ENCODE results near the gene FSD1L. TPM values are rescaled to one million over a fixed set of nuclear protein-coding genes. Genes with fewer than 3 reads are reported as not detected.
A peak's percentile ranks its signal among the peaks of the same experiment; 100 is the strongest.
"Not testable (repeated sequence)": the region's sequence is repeated elsewhere in the genome, so short reads cannot be mapped to it uniquely, and the experiment has no call there.

Gene FSD1L
- total RNA-seq, 1 donor from 2014 or later, result 3.3 TPM

DNA sequence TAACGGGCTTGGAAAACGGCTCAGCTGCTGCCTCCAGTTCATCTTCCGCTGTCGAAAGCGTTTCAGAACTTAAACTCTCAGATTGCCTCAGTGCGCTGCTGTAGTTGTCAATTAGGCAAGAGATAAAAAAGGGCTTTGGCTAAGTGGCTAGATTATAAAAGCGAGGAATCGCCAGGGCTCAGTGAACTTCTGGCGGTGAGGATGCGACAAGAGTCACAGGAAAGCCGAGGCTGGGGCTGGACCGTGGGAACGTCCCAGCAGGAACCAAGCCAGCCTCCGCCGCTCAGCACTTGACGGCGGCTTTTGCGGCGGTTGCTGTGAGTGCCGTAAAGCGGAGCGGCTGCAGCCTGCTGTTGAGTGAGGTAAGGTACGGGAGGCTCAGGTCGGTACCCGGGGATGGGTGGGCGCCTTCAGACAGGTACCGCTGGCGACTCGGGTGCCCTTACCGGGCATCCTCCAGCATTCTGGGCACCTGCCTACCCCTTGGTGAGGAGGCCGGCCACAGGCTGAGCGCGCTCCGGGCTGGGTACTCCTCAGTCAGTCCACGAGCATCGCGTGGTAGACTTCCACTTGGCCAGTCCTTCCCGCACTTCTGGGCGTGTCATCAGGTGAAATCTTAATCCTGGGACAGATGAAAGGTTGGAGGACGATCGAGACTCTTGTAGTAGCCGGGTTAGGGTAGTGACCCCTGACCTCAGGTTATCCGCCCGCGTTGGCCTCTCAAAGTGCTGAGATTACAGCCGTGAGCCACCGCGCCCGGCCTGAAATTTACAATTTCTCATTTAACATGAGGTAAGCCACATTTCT, 110.2 kb downstream of the FSD1L start, which contains the start of gene FKTN:
Gene FKTN, plus strand, starts transcription at position 328 of the 807 bp plus-strand sequence. CDS start 16,902 bp downstream, outside the sequence.
- TF ChIP-seq, protein P1, sequence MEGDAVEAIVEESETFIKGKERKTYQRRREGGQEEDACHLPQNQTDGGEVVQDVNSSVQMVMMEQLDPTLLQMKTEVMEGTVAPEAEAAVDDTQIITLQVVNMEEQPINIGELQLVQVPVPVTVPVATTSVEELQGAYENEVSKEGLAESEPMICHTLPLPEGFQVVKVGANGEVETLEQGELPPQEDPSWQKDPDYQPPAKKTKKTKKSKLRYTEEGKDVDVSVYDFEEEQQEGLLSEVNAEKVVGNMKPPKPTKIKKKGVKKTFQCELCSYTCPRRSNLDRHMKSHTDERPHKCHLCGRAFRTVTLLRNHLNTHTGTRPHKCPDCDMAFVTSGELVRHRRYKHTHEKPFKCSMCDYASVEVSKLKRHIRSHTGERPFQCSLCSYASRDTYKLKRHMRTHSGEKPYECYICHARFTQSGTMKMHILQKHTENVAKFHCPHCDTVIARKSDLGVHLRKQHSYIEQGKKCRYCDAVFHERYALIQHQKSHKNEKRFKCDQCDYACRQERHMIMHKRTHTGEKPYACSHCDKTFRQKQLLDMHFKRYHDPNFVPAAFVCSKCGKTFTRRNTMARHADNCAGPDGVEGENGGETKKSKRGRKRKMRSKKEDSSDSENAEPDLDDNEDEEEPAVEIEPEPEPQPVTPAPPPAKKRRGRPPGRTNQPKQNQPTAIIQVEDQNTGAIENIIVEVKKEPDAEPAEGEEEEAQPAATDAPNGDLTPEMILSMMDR (IDR thresholded peaks at IDR 0.05; ENCODE audit: insufficient read depth, low read length, poor library complexity, severe bottlenecking), result no peak
- no peaks in the 10 kb centered on the region for H3K36me3 ChIP-seq (ENCODE audit: control insufficient read depth, insufficient read depth, low read length)
- H3K4me3 ChIP-seq (ENCODE audit: low read depth, low read length), result peak within 1 kb of the TSS; percentile 63
- H3K27me3 ChIP-seq (ENCODE audit: control insufficient read depth, insufficient read depth, low read length), result no peaks in the 10 kb centered on the region
- DNase-seq (ENCODE audit: low read depth), result peak; percentile 57

DNA sequence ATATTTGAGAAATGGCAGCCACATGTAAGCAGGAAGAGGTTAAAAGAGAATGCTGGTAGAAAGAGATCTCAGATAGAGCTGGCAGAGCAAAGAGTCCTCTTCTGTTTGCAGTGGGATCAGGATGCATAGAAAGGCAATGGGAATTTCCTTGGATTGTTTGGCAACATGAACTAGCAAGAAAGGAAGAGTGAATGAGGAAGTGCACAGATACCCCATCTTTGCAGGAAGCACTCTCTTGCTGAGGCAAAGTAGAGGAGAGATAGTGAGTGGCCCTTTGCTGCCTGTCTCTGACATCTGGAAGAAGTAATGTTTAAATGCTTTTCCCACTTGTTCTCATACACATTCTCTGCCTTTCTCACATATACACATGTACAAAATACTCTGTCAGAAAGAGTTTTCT, 124.6 kb downstream of the FSD1L start:
- H3K27me3 ChIP-seq (ENCODE audit: control insufficient read depth, insufficient read depth, low read length), result no peaks in the 10 kb centered on the region
- no peak for DNase-seq (ENCODE audit: low read depth)
- H3K4me3 ChIP-seq (ENCODE audit: low read depth, low read length), result no peak overlapping the region
- TF ChIP-seq, protein P1 (IDR thresholded peaks at IDR 0.05; ENCODE audit: insufficient read depth, low read length, poor library complexity, severe bottlenecking), result no peak
- no peaks in the 10 kb centered on the region for H3K36me3 ChIP-seq (ENCODE audit: control insufficient read depth, insufficient read depth, low read length)

DNA sequence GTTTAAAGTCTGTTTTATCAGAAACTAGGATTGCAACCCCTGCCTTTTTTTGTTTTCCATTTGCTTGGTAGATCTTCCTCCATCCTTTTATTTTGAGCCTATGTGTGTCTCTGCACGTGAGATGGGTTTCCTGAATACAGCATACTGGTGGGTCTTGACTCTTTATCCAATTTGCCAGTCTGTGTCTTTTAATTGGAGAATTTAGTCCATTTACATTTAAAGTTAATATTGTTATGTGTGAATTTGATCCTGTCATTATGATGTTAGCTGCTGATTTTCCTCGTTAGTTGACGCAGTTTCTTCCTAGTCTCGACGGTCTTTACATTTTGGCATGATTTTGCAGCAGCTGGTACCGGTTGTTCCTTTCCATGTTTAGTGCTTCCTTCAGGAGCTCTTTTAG, 132.1 kb downstream of the FSD1L start:
- not testable (repeated sequence) for H3K36me3 ChIP-seq (ENCODE audit: control insufficient read depth, insufficient read depth, low read length); H3K27me3 ChIP-seq (ENCODE audit: control insufficient read depth, insufficient read depth, low read length); H3K4me3 ChIP-seq (ENCODE audit: low read depth, low read length); DNase-seq (ENCODE audit: low read depth)

GRCh38 chr9:105581550-105581949, 133.7 kb downstream of the FSD1L start:
- H3K36me3 ChIP-seq (ENCODE audit: control insufficient read depth, insufficient read depth, low read length); H3K27me3 ChIP-seq (ENCODE audit: control insufficient read depth, insufficient read depth, low read length); H3K4me3 ChIP-seq (ENCODE audit: low read depth, low read length); DNase-seq (ENCODE audit: low read depth): not testable (repeated sequence)

- no peaks in the 10 kb centered on the region for H3K27me3 ChIP-seq (ENCODE audit: control insufficient read depth, insufficient read depth, low read length)
- no peak for DNase-seq (ENCODE audit: low read depth)
- H3K36me3 ChIP-seq (ENCODE audit: control insufficient read depth, insufficient read depth, low read length), result no peaks in the 10 kb centered on the region
- no peak overlapping the region for H3K4me3 ChIP-seq (ENCODE audit: low read depth, low read length)
- TF ChIP-seq, protein P1 (IDR thresholded peaks at IDR 0.05; ENCODE audit: insufficient read depth, low read length, poor library complexity, severe bottlenecking), result no peak
These were observed 145.3 kb downstream of the FSD1L start for GRCh38 chr9:105593145-105593544.

Other genes starting within 250 kb of the FSD1L start
- 16.5 and 17.7 TPM in 2 replicates for gene SLC44A1, start 203.4 kb upstream of the FSD1L start, total RNA-seq
- gene FKTN, start 110.1 kb downstream of the FSD1L start, total RNA-seq, result 16.9 and 39.7 TPM in 2 replicates
- 0.33 TPM in 1 of 2 replicates, not detected in the other for gene TAL2, start 214.4 kb downstream of the FSD1L start, total RNA-seq
- 11.3 and 12.0 TPM in 2 replicates for gene TMEM38B, start 246.5 kb downstream of the FSD1L start, total RNA-seq